HG02852 (cell line): ENCODE results near the gene GALNT16.
"Not testable (repeated sequence)": the region's sequence is repeated elsewhere in the genome, so short reads cannot be mapped to it uniquely, and the experiment has no call there.

Experiments used
- ATAC-seq: cut with Tn5 transposase; IDR thresholded peaks from one replicate; pipeline ENCODE4 v1.9.1; 2021; ENCODE audit warnings: mild to moderate bottlenecking, moderate library complexity; ENCODE audit not compliant: unreplicated experiment

Gene GALNT16

DNA sequence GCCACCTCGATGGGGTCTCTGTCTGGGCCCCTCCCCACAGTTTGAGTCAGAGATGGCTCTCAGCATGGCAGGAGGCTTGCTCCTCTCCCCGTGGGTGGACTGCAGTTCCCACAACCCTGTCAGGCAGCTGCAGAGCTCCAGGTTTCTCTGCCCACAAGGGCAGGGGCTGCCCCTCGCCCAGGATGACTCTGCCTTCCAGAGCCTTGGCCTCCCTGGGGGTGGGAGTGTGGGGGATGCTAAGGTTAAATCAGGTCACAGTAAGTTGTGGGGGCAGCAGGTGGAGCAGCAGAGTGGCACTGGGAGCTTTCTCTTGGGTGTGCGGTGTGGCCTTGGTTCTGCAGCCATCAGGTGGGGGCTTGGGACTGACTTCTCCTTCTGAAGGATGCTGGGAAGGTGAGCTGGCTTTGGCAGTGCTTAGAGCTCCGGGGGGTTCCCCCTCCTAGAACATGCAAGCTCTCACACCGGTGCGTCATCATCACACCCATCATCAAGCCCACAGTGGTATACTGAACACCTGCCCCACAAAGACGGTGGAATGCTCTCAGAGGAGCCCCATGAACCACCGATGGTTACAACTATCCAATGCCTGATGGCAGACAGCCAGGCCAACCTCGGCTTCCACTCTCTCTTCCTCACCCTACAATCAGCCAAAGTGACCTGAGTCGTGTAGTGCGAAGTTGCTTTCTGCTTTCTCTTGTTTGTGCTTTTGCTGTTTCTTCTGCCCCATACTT lies 98.4 kb downstream of the GALNT16 start:
- ATAC-seq: no peak

DNA sequence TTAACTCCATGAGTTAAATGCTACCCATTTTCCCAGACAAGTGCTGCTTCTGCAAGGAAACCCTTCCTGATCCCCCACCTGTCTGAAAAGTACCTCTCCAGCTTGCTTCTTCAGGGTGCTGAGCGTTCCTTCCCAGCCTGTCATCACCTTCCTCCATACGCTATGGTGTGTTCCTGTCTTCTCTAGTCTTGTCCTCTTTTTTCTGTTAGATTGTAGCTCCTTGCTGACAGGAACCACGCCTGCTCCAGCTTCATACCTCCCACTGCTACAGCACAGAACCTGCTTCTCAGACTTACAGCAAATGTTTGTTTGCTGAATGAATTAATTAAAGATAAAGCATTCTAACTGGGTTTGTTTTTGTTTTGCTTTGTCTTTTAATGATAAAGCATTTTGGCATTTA lies 99.0 kb downstream of the GALNT16 start:
- ATAC-seq: no peak

DNA sequence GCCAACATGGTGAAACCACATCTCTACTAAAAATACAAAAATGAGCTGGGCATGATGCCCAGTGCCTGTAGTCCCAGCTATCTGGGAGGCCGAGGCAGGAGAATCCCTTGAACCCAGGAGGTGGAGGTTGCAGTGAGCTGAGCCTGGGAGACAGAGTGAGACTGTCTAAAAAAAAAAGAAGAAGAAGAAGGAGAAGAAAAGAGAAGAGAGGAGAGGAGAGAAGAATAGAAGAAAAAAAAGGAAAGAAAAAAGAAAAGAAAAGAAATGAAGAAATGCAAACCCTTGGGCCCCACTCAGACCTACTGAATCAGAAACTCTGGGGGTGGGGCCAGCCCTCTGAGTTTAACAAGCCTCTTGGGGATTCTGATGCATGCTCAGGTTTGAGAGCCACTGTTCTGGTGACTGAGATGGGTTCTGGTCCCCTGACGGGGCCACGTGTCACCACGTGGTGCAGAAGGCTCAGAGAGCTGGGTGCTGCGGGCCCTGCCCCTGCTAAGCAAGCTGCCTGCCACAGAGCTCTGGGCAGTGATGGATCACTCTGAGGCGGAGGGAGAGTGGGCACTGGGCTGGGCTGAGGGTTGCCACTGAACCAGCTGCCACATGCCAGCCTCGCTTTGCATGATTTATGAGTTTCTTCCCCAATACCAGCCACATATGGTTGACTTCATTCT lies 100.6 kb downstream of the GALNT16 start:
- ATAC-seq: no peak

DNA sequence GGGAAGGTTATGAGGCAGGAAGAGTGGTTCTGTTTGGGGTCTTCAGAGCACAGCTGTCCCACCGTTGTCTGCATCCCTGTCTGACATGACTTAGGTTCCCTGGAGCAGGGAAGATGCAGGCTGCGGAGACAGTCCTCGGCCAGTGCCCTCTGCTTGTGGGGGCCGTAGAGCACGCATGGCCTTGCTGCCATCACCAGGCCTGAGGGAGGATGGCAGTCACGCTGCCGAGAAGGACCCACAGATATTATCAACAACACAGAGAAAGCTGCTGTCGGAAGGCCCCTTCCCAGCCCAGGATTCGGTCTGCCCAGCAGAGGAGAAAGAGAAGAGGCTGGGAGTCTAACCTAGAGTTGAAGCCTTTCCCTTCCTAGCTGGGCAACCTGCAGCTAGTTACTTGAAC lies 103.1 kb downstream of the GALNT16 start:
- no peak for ATAC-seq

DNA sequence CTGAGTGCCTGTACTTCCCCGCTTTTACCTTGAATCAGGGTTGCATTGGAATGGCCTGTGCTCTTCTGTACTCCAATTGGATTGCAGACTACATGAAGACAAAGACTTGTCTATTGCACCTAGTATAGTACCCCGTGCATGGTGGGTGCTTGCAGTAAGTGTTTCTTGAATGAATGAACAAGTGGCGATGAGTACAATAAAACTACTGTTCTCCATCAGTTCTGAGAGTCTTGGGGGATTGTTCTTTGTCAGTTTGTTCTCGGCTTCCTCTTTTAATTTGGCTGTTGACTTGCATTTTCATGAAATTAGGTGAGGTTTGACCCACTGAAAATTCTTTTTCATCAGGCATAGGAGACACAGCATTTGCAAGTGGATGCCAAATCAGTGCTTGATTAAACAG lies 104.0 kb downstream of the GALNT16 start:
- ATAC-seq: no peak

DNA sequence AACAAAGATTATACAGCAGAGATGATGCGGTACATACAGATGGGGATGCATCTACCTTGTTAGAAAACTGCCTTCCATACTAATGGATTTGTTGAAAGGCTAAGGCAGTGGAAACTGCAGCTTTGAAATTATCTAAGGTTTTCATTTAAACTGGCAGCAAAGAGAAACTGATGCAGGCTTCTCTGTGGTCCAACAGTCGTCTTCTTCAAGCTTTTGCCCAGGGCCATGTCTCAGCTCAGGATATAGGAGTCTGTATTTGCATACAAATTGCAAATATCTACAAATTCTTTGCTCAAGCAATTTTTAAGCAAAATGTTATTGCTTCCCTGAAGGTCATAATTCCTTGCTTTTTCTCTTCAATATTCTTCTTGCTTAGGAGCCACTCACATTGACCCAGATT lies 104.4 kb downstream of the GALNT16 start:
- ATAC-seq: no peak

DNA sequence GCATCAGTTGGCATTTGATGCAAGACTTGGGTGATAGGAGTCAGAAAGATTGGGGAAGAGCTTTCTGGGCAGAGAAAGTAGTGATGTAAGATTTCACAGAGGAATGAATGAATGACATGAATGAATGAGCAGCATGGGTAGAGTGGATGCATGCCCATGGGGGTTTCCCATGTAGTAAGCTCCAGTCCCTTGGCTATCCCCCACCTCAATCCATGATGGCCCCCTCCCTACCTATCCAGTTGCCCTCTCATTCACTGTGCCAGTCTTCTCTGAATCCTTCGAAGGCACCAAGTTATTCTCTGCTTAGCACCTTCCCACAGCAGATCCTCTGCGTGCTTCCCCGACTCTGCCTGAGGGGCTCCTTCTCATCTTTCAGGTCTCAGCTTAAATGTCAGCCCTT lies 106.1 kb downstream of the GALNT16 start:
- no peak for ATAC-seq

DNA sequence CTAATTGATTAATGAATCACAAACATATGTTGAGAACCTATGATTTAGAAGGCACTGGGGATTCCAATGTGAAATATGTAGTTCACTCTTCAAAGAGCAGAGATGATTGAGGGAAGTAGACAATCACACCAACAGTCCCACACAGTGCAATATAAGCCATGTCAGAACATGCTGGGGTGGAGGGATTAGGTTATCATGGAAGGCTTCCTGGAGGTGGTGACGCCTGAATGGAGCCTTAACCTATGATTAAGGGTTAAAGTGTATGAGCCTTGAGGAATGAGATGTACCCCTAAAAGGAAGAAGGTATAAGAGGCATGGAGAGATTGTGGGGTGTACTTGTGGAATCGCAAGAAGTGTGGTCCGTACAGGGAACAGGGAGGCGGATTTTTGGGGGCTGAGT lies 106.8 kb downstream of the GALNT16 start:
- ATAC-seq: no peak

DNA sequence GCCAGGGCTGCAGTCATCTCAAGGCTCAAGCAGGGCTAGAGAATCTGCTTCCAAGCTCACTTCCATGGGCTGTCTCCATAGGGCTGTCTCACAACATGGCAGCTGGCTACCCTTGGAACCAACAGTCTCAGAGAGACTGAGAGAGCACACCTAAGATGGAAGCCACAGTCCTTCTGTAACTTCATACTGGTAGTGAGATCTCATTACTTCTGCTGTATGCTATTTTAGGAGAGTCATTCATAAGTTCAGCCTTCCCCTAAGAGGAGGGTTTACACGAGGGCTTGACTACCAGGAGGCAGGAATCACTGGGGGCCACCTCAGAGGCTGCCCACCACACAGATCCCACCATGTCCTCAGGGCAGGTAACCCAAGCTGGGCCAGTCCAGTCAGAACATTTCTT lies 108.4 kb downstream of the GALNT16 start:
- no peak for ATAC-seq

DNA sequence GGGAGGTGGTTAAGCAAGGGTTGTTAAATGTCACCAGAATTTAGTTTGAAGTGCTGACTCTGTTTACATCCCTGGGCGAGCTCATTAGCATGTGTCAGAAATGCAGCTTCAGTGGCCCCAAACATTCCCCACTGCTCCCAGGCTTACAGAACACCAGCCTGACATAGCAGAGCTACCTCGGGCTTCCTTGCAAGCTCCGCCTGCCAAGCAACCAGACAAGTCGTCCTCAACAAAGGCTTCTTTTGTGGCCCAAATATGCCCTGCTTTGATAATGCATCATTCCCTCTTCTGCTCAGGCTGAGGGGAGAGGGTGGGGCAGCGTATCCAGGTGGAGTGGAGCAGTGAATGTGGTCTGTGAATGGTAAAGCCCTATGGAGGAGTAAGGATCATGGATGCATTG lies 110.1 kb downstream of the GALNT16 start:
- no peak for ATAC-seq

DNA sequence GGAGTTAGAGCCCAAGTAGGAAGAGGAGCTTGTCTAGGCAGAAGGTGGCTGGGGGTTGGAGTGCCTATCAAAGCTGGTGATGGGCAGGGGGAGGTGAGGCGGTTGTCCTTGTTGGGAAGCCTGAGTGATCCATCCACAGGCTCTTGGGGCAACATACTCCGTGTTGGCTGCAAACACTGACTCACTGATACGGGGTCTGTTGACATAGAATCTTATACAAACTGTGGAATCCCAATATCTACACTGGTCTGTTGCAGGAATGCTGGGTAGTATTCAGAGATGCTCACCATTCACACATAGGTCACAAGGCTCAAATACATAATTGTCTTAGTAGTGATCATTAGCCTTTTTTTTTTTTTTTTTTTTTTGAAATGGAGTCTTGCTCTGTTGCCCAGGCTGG lies 112.2 kb downstream of the GALNT16 start:
- no peak for ATAC-seq

DNA sequence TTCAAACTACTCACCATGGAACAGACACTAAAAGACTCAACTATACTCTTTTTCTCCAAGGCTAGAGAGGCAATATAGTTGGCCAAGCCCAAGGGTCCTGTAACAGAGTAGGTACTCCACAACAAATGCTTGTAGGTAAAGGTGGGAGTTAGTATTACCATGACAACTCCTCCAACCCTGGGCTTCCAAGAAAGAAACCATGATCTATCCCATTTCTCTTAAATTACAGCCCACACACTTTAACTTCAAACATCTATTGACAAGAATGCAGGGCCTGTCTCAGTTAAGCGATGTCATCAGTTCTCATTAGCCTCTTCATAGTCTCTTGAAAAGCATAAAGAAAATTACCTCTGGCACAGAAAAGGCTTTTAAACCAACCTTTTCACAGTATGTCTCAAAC lies 113.1 kb downstream of the GALNT16 start:
- ATAC-seq: no peak

DNA sequence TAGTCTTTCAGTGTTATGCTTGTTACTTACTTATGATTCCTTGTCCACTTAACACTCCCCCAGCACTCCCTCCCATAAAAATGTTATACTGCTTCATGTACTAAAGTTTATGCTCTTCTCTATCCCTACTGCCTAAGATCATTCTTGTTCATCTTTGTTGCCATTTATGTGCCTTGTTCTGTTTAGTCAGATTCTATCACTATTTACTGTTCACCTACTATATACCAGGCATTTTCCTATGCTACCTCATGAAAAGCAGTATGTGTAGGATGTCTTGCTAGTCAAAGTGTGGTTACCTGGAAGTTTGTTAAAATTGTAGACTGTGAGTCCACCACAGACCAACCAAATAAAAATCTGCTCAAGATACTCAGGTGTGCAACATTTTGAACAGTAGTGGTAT lies 114.3 kb downstream of the GALNT16 start:
- ATAC-seq: no peak

DNA sequence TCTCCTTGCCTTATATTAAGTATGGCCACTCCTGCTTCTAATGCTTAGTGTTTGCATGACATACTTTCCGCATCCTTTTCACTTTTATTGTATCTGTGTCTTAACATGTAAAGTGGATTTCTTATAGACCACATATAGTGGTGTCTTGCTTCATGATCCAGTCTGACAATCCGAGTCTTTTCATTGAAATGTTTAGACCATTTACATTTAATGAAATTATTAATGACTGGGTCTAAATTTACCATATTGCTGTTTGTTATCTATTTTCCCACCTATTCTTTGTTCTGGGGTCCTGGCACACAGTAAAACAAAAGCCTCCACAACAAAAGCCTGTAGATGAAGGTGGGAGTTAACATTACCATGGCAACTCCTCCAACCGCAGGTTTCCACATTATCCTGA lies 115.2 kb downstream of the GALNT16 start:
- no peak for ATAC-seq

DNA sequence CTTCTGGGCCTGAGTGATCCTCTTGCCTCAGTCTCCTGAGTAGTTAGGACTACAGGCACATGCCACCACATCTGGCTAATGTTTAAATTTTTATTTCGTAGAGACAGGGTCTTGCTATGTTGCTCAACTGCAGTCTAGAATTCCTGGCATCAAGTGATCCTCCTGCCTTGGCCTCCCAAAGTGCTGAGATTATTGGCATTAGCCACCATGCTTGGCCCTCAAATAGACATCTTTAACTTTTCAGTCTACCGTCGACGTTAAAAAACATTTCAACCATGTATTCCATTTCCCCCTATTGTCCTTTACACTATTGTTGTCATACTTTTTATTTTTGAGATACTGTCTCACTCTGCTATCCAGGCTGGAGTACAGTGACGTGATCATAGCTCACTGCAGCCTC lies 115.8 kb downstream of the GALNT16 start:
- no peak for ATAC-seq

DNA sequence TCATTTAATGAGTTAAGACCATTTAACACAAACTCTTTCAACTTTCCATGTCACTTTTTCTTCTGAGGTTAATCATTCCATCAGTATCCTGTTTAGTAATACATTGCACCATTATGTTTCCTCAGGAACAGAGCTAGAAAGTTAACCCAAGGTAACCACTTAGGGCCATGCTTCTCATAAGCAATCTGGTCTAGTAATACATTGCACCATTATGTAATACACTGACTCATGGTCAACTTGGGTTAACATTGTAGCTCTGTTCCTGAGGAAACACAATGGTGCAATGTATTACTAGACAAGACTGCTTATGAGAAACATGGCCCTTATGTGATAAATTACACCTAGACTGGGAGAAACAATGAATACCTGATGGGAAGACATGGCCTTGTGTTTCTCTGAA lies 116.5 kb downstream of the GALNT16 start:
- ATAC-seq: no peak

DNA sequence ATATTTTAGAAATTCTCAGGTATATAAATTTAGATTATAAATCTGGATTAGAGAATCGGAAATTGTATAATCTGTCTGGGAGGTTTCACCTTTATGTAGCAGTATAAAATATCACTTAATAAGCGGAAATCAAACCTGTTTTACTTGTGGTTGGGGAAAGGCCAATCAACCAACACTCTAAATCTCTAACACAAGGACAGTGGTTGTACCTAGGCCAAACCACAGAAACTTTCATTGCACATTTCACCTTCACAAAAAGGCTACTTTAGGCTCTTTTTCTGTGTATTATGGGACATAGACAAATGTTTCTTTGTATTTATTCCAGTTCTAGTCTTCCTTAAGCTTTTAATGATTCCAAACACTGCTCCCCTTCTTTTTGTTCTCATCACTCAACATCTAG lies 118.3 kb downstream of the GALNT16 start:
- no peak for ATAC-seq

DNA sequence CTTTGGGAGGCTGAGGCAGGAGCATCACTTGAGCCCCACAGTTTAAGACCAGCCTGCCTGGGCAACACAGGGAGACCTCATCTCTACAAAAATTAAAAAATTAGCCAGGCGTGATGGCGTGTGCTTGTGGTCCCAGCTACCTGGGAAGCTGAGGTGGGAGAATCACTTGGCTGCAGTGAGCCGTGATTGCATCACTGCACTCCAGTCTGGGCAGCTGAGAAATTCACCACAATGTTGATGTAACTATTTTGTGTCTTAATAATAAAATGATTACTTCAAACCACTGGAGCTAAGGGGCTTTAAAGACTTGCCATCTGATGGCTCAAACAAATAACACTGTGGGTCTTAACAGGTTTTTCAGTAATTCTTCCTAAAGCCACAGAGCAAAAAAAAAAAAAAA lies 127.4 kb downstream of the GALNT16 start:
- no peak for ATAC-seq

DNA sequence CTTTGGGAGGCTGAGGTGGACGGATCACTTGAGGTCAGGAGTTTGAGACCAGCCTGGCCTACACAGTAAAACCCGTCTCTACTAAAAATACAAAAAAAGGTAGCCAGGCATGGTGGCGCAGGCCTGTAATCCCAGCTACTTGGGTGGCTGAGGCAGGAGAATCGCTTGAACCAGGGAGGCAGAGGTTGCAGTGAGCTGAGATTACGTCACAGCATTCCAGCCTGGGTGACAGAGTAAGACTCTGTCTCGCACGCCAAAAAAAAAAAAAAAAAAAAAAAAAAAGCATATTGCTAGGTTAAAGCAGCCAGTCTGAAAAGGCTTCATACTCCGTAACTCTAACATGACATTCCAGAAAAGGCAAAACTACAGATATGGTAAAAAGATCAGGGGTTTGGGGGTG lies 131.4 kb downstream of the GALNT16 start:
- not testable (repeated sequence) for ATAC-seq

DNA sequence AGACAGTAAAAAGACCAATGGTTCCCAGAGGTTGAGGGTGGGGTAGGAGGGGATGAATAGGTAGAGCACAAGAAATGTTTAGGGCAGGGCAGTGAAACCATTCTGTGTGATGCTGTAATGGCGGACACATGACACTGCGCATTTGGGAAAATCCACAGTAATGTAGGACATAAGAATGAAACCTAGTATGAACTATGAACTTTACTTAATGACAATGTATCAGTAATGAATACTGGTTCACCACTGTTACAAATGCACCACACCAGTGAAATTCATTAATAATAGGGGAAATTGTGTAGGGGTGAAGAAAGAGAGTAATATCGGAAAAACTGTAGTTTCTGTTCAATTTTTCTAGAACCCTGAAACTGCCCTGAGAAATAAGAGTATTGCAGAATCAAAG lies 132.5 kb downstream of the GALNT16 start:
- ATAC-seq: no peak

DNA sequence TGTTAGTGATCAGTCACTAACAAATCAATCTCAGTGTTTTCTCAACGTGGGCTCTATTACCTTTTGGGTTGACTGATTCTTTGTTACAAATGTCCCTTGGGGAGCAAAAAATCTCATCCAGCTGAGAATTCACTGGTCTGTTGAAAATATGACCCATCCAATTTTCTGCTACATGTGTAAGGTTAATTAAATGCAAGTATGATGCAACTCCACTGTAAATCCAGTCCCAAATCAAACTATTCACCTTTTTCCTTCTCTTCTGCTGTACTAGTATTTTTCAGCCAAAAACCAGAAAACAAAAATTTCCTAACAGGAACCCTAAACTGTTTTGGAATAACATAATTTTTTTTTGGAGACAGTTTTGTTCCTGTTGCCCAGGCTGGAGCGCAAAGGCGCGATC lies 136.0 kb downstream of the GALNT16 start:
- no peak for ATAC-seq

DNA sequence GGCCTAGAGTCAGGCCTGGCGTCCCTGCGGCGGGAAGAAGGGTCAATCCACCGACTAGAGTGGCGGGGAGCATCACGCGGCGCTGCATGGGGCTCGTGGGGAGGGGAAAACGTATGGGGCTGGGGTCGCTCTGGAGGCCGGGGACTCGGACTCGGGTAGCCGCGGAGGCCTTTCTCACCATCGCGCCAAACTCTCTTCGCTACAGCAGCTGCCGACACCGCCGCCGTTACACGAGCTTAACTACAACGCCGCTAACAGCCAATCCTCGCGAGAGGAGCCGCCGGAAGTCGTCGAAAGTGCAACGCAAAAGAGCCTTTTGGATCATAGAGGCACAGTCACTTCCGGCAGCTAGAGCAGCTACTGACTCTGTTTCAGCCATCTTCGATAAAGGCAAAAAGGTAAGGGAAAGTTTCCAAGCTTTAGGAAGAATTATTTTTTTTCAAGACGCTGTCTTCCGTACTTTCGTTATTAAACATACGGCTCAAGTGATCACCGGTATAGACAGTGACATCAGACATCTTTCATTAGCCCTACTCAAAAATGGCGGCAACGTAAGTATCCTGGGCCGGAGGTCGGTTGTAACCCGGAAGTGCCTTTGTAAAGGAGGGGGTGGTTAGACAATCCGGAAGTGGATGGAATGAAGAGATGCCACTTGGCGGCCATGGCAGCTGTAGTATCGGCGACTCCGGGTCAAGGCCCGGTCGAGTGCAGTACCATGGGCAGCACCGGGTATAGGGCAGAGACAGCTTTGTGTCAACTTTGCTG lies 138.3 kb downstream of the GALNT16 start, which contains the start of the genes ERH and SLC39A9:
Gene ERH, minus strand, starts transcription at position 247 of the 765 bp plus-strand sequence. Its CDS starts 66 bp downstream, at position 181.
Gene SLC39A9, plus strand, starts transcription at position 640 of the 765 bp plus-strand sequence. CDS start 678 bp downstream, outside the sequence.
- peak; percentile 90 for ATAC-seq
